CD1c-positive myeloid dendritic cell (primary cell): Measurements from ENCODE around the gene TBCC.
"Not testable (repeated sequence)": the region's sequence is repeated elsewhere in the genome, so short reads cannot be mapped to it uniquely, and the experiment has no call there.

Experiments
- DNase-seq: peaks from one replicate; pipeline ENCODE4 v3.0.0-alpha.2; 2016; ENCODE audit errors: extremely low spot score

The TBCC gene

GRCh38 chr6:42733867-42734481 lies 11.9 kb downstream of the TBCC start:
- peak; percentile 43 for DNase-seq

- DNase-seq, result no peak
These were observed 16.2 kb downstream of the TBCC start for GRCh38 chr6:42729731-42730130.

GRCh38 chr6:42727627-42728026 lies 18.3 kb downstream of the TBCC start:
- no peak for DNase-seq

- no peak for DNase-seq
These were observed 18.8 kb downstream of the TBCC start for GRCh38 chr6:42727087-42727611.

GRCh38 chr6:42726485-42727086 lies 19.3 kb downstream of the TBCC start:
- DNase-seq, result peak; percentile 89

GRCh38 chr6:42726026-42726425 lies 19.9 kb downstream of the TBCC start:
- DNase-seq, result no peak

- DNase-seq, result no peak
These were observed 21.1 kb downstream of the TBCC start for GRCh38 chr6:42724825-42725224.

- DNase-seq, result no peak
These were observed 23.4 kb downstream of the TBCC start, which contains the start of gene PRPH2 for GRCh38 chr6:42722497-42722896. PRPH2 (minus strand) TSS chr6:42722597; CDS start chr6:42722334, 263 bp downstream.

GRCh38 chr6:42720739-42721138 lies 25.2 kb downstream of the TBCC start:
- no peak for DNase-seq

- no peak for DNase-seq
These were observed 30.0 kb downstream of the TBCC start for GRCh38 chr6:42715871-42716270.

- no peak for DNase-seq
These were observed 31.7 kb downstream of the TBCC start for GRCh38 chr6:42714098-42714761.

GRCh38 chr6:42711930-42712329 lies 34.0 kb downstream of the TBCC start:
- DNase-seq, result no peak

- DNase-seq, result no peak
These were observed 35.6 kb downstream of the TBCC start for GRCh38 chr6:42710316-42710715.

- no peak for DNase-seq
These were observed 36.0 kb downstream of the TBCC start for GRCh38 chr6:42709871-42710270.

GRCh38 chr6:42708096-42708495 lies 37.8 kb downstream of the TBCC start:
- no peak for DNase-seq

GRCh38 chr6:42707595-42707994 lies 38.3 kb downstream of the TBCC start:
- DNase-seq, result no peak

- DNase-seq, result no peak
These were observed 40.9 kb downstream of the TBCC start for GRCh38 chr6:42704937-42705374.

GRCh38 chr6:42704251-42704936 lies 41.5 kb downstream of the TBCC start:
- no peak for DNase-seq

- DNase-seq, result not testable (repeated sequence)
These were observed 43.1 kb downstream of the TBCC start for GRCh38 chr6:42702786-42703185.

GRCh38 chr6:42702200-42702599 lies 43.7 kb downstream of the TBCC start:
- DNase-seq, result no peak

GRCh38 chr6:42698217-42698616 lies 47.7 kb downstream of the TBCC start:
- DNase-seq, result no peak

- no peak for DNase-seq
These were observed 48.6 kb downstream of the TBCC start for GRCh38 chr6:42697268-42697655.
